ENCODE results near the gene HASPIN. TPM values are rescaled to one million over a fixed set of nuclear protein-coding genes. Genes with fewer than 3 reads are reported as not detected.

Gene HASPIN
- total RNA-seq, result 10 to 100 TPM; 20.7 to 21.3 TPM

GRCh38 chr17:3723556-3724377 is at the start of gene HASPIN:
HASPIN (plus strand) TSS chr17:3723903; CDS start chr17:3723936, 33 bp downstream.
- Mint-ChIP-seq H3K36me3 (ENCODE audit: low read depth) (peaks cover 68% of the 10 kb centered on the region), H3K9me3 (no peaks in the 10 kb centered on the region), H3K4me3 (peak within 1 kb of the TSS; percentile 81), H3K27ac (peak within 1 kb of the TSS; percentile 92), H3K4me1 (ENCODE audit: low read depth) (peaks cover 54% of the 10 kb centered on the region), H3K27me3 (no peaks in the 10 kb centered on the region)
- intact Hi-C loops (cut with micrococcal nuclease), result loop anchor here (5.0 kb wide), 1 partner anchor 41 kb away; no protein-coding TSS in a partner anchor
- POLR2A ChIA-PET, result interaction anchor here (0.6 to 2.0 kb wide), 15 partner anchors 8 to 122 kb away, joined by 3 to 10 read pairs (median 5); partner anchors contain the start of gene NCBP3
- CTCF ChIA-PET, result interaction anchor here (0.7 to 12.1 kb wide), 13 partner anchors 12 to 675 kb away, joined by 3 to 107 read pairs (median 5); partner anchors contain the start of gene NCBP3
- peak; percentile 91 for ATAC-seq
- peak; percentile 42 for TF ChIP-seq CTCF (IDR thresholded peaks at IDR 0.05)
- DNase-seq, result peak; percentile 93

GRCh38 chr17:3675886-3676285 is 47.8 kb upstream of the HASPIN start:
- H3K36me3 Mint-ChIP-seq (ENCODE audit: low read depth), result peaks cover 5% of the 10 kb centered on the region
- no peak overlapping the region for H3K27ac Mint-ChIP-seq
- CTCF ChIA-PET, result interaction anchor here (1.4 kb wide), 1 partner anchor 168 kb away, joined by 3 read pairs; no protein-coding TSS in a partner anchor
- POLR2A ChIA-PET, result interaction anchor here (1.2 kb wide), 1 partner anchor 9 kb away, joined by 4 read pairs; no protein-coding TSS in a partner anchor
- H3K27me3 Mint-ChIP-seq, result no peaks in the 10 kb centered on the region
- ATAC-seq (no peak), DNase-seq (no peak)
- no peak overlapping the region for H3K4me3 Mint-ChIP-seq
- H3K4me1 Mint-ChIP-seq (ENCODE audit: low read depth), result peaks cover 2% of the 10 kb centered on the region
- H3K9me3 Mint-ChIP-seq, result no peaks in the 10 kb centered on the region
- intact Hi-C loops (cut with micrococcal nuclease), result no loop called here
- TF ChIP-seq CTCF (IDR thresholded peaks at IDR 0.05), result no peak

DNA sequence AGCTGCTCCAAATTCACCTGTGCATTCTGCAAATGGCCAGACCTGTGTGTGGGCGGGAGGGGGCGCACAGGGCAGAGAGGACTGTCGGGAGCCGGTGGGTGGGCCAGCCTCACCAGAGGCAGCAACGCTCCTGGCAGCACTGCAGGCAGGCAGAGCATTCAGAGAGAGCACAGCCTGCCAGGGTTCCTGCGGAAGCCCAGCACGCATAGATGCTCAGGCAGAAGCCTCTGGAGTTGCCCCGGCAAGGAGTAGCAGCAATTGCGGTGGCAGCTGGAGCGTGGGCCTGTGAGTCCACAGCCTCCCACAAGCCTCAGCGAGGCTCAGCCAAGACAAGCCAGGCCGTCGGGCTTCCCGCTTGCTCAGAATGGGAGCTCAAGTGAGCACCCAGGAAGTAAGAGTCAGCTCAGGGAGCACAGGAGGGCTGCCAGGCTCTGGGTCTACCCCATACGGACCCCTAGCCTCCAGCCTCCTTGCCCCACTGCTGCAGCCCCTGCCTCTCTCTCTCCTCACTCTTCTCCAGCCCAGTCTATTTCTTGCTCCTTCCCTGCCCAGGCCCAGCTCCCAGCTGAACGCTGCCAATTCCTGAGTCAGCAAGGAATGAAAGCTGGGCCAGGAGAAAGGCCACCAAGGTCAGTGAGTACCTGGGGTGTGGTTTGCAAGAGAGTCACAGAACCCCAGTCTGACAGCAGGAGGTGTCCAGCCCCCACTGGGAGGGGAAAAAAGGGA is 45.4 kb upstream of the HASPIN start:
- intact Hi-C loops (cut with micrococcal nuclease), result no loop called here
- ChIA-PET CTCF (interaction anchor here (1.3 to 1.7 kb wide), 3 partner anchors 18 to 150 kb away, joined by 3 to 7 read pairs (median 5); no protein-coding TSS in a partner anchor), POLR2A (interaction anchor here (1.1 to 1.3 kb wide), 3 partner anchors 9 to 18 kb away, joined by 3 to 6 read pairs (median 3); partner anchors contain the start of gene P2RX5)
- ATAC-seq (no peak), DNase-seq (no peak)
- H3K4me3 Mint-ChIP-seq, result no peak overlapping the region
- H3K27ac Mint-ChIP-seq, result no peak overlapping the region
- H3K4me1 Mint-ChIP-seq (ENCODE audit: low read depth), result peaks cover 5% of the 10 kb centered on the region
- no peaks in the 10 kb centered on the region for H3K27me3 Mint-ChIP-seq
- H3K9me3 Mint-ChIP-seq, result no peaks in the 10 kb centered on the region
- no peaks in the 10 kb centered on the region for H3K36me3 Mint-ChIP-seq (ENCODE audit: low read depth)
- no peak for TF ChIP-seq CTCF (IDR thresholded peaks at IDR 0.05)

- Mint-ChIP-seq H3K4me1 (ENCODE audit: low read depth) (peaks cover 7% of the 10 kb centered on the region), H3K36me3 (ENCODE audit: low read depth) (no peaks in the 10 kb centered on the region), H3K9me3 (no peaks in the 10 kb centered on the region), H3K27ac (no peak overlapping the region), H3K4me3 (no peak overlapping the region), H3K27me3 (no peaks in the 10 kb centered on the region)
- DNase-seq (no peak), ATAC-seq (no peak)
- no peak for TF ChIP-seq CTCF (IDR thresholded peaks at IDR 0.05)
- POLR2A ChIA-PET, result interaction anchor here (0.8 to 1.2 kb wide), 2 partner anchors 45 to 159 kb away, joined by 3 read pairs; partner anchors contain the start of gene HASPIN
- intact Hi-C loops (cut with micrococcal nuclease), result no loop called here
- CTCF ChIA-PET, result interaction anchor here (0.9 to 1.3 kb wide), 3 partner anchors 18 to 59 kb away, joined by 3 to 4 read pairs (median 4); partner anchors contain the start of gene HASPIN
Observed at GRCh38 chr17:3678821-3679530, 44.7 kb upstream of the HASPIN start.

All from activated CD8-positive, alpha-beta T cell treated with anti-CD3 and anti-CD28 coated beads for 36 hours (primary cell).